Fibroblast of mammary gland (primary cell): ENCODE results near the gene FIBCD1.

ENCODE experiments used
- DNase-seq: peaks from one replicate; pipeline ENCODE4 v3.0.0-alpha.2; 2010; ENCODE audit warnings: low read depth
- H3K4me3 ChIP-seq: 2 replicates; pipeline ENCODE4 v1.5.1; 2011; ENCODE audit warnings: low read depth, mild to moderate bottlenecking, low read length, moderate library complexity; ENCODE audit not compliant: control insufficient read depth
- TF ChIP-seq, protein P1 (sequence below): conservative IDR thresholded peaks from 2 replicates; pipeline ENCODE4 v1.5.1; 2011; ENCODE audit warnings: low read depth, low read length, inconsistent platforms; ENCODE audit not compliant: control insufficient read depth, insufficient read depth

FIBCD1 gene

DNA sequence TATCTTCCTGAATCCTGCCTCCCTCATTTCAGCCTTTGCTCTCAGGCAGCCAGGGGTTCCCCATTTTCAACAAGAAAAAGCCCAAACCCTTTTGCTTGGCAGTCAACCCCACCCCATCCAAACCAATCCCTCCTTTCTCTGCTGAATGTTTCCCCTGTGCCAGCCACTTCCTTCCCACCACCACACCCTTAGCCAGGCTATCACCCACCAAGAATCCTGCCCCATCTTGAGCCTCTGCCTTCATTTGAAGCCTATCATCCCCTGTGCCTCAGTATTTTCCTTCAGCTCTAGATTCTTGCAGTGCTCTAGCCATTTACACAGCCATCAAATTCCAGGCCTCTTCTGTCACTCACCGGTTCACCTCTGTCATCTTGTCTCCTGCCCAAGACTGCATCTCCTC lies 15.3 kb upstream of the FIBCD1 start:
- TF ChIP-seq, protein P1, sequence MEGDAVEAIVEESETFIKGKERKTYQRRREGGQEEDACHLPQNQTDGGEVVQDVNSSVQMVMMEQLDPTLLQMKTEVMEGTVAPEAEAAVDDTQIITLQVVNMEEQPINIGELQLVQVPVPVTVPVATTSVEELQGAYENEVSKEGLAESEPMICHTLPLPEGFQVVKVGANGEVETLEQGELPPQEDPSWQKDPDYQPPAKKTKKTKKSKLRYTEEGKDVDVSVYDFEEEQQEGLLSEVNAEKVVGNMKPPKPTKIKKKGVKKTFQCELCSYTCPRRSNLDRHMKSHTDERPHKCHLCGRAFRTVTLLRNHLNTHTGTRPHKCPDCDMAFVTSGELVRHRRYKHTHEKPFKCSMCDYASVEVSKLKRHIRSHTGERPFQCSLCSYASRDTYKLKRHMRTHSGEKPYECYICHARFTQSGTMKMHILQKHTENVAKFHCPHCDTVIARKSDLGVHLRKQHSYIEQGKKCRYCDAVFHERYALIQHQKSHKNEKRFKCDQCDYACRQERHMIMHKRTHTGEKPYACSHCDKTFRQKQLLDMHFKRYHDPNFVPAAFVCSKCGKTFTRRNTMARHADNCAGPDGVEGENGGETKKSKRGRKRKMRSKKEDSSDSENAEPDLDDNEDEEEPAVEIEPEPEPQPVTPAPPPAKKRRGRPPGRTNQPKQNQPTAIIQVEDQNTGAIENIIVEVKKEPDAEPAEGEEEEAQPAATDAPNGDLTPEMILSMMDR: no peak
- no peak for DNase-seq
- H3K4me3 ChIP-seq: no peak overlapping the region

GRCh38 chr9:130952065-130952762 lies 13.2 kb upstream of the FIBCD1 start:
- no peak for DNase-seq
- no peak overlapping the region for H3K4me3 ChIP-seq
- TF ChIP-seq, protein P1: no peak

DNA sequence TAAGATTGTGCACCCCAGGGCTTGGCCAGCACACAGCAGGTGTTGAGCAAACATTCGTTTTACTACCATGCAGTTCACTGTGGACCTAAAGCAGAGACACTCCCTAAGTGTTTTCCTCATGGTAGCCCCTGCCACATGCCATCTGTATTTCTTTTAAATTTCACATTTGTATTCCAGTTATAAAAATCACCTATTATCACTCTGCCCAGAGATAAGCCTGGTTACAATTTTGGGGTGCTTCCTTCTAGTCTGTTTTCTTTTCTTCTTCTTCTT lies 10.9 kb upstream of the FIBCD1 start:
- DNase-seq: no peak
- H3K4me3 ChIP-seq: no peak overlapping the region
- TF ChIP-seq, protein P1: no peak

GRCh38 chr9:130949188-130950038 lies 10.4 kb upstream of the FIBCD1 start:
- TF ChIP-seq, protein P1: no peak
- no peak for DNase-seq
- H3K4me3 ChIP-seq: no peak overlapping the region

DNA sequence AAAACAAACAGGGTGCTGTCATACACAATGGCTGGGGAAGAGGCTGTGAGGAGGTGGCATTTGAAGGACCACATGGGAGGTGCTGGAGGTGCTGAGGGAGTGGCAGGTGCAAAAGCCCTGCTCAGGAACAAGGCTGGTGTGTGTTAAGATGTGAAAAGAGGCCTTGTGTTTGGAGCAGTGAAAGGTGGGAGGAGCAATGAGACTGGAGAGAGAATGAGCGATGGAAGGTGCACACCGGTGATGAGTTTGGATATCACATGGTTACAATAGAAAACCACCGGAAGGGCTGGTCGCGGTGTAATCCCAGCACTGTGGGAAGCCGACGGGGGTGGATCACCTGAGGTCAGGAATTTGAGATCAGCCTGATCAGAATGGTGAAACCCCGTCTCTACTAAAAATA lies 9.2 kb upstream of the FIBCD1 start:
- TF ChIP-seq, protein P1: no peak
- no peak for DNase-seq
- H3K4me3 ChIP-seq: no peak overlapping the region

- TF ChIP-seq, protein P1: no peak
- DNase-seq: no peak
- no peak overlapping the region for H3K4me3 ChIP-seq
Measured at GRCh38 chr9:130947618-130948140, 8.6 kb upstream of the FIBCD1 start.
